Activated CD4-positive, alpha-beta T cell treated with anti-CD3 and anti-CD28 coated beads, Interleukin-2, amount 10 ng/mL, durations not matched to agents 7 days and 5 days (primary cell): ENCODE results near the gene VGLL3. TPM values are rescaled to one million over a fixed set of nuclear protein-coding genes. Genes with fewer than 3 reads are reported as not detected.

ENCODE experiments used
- CTCF ChIA-PET: fragments of 350-600 bp; sonication (Branson Sonifier 250); formaldehyde crosslinking; loops from one replicate; lab custom pipeline; 2021; ENCODE audit warnings: antibody characterized with exemption; lab: Charles Lee
- POLR2A ChIA-PET: fragments of 350-600 bp; sonication (Branson Sonifier 250); formaldehyde crosslinking; loops from one replicate; lab custom pipeline; 2021; ENCODE audit warnings: antibody characterized with exemption; lab: Charles Lee
- DNase-seq: peaks from one replicate; pipeline ENCODE4 v3.0.0-alpha.2; 2020
- H3K27ac Mint-ChIP-seq: one replicate; pipeline ENCODE4 v1.8.0; 2021; ENCODE audit warnings: mild to moderate bottlenecking, moderate library complexity, mixed read lengths
- H3K27me3 Mint-ChIP-seq: one replicate; pipeline ENCODE4 v1.8.0; 2021; ENCODE audit warnings: mixed read lengths
- H3K36me3 Mint-ChIP-seq: one replicate; pipeline ENCODE4 v1.8.0; 2021; ENCODE audit warnings: low read depth, mixed read lengths
- H3K4me1 Mint-ChIP-seq: one replicate; pipeline ENCODE4 v1.8.0; 2021; ENCODE audit warnings: mixed read lengths
- H3K4me3 Mint-ChIP-seq: one replicate; pipeline ENCODE4 v1.8.0; 2021; ENCODE audit warnings: mild to moderate bottlenecking, moderate library complexity, mixed read lengths
- H3K9me3 Mint-ChIP-seq: one replicate; pipeline ENCODE4 v1.8.0; 2021; ENCODE audit warnings: mixed read lengths
- total RNA-seq, 2 experiments: library from RNA; stranded (reverse); gene quantifications; one replicate each; pipeline ENCODE4 v1.2.3, GENCODE V29; 2021

The VGLL3 gene
- total RNA-seq, 2 experiments from 2014 or later = not detected

DNA sequence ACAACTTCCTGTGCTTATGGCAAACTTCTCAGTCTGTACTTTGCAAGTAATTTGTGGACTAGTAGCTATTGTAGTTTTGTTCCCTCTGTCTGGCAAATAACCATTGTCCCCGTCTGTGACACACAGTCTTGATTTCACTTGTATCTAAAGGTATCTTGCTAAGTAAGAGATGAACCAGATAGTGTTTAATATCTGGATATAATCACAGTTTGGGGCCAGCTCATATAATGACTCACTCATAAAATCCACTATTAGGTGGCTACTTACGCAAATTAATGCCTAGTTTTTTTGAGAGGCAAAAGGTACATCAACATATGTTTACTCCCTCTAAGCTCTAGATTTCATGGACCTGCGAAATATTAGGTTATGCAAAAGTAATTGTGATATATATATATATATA lies 30.4 kb downstream of the VGLL3 start:
- DNase-seq = no peak
- Mint-ChIP-seq H3K4me1 (no peaks in the 10 kb centered on the region), H3K9me3 (no peaks in the 10 kb centered on the region), H3K27ac (no peak overlapping the region), H3K4me3 (no peak overlapping the region), H3K27me3 (no peaks in the 10 kb centered on the region), H3K36me3 (no peaks in the 10 kb centered on the region)
- ChIA-PET CTCF (no interaction called here), POLR2A (no interaction called here)

- no peaks in the 10 kb centered on the region for H3K36me3 Mint-ChIP-seq
- H3K9me3 Mint-ChIP-seq = no peaks in the 10 kb centered on the region
- no peaks in the 10 kb centered on the region for H3K4me1 Mint-ChIP-seq
- no peak overlapping the region for H3K27ac Mint-ChIP-seq
- H3K4me3 Mint-ChIP-seq = no peak overlapping the region
- no peaks in the 10 kb centered on the region for H3K27me3 Mint-ChIP-seq
- DNase-seq = no peak
- CTCF ChIA-PET = no interaction called here
- POLR2A ChIA-PET = no interaction called here
Measured at GRCh38 chr3:86958534-86958933, 32.4 kb downstream of the VGLL3 start.

- H3K36me3 Mint-ChIP-seq = no peaks in the 10 kb centered on the region
- H3K4me1 Mint-ChIP-seq = no peaks in the 10 kb centered on the region
- POLR2A ChIA-PET = no interaction called here
- H3K4me3 Mint-ChIP-seq = no peak overlapping the region
- DNase-seq = no peak
- H3K9me3 Mint-ChIP-seq = no peaks in the 10 kb centered on the region
- H3K27ac Mint-ChIP-seq = no peak overlapping the region
- no peaks in the 10 kb centered on the region for H3K27me3 Mint-ChIP-seq
- CTCF ChIA-PET = no interaction called here
Measured at GRCh38 chr3:86954747-86955146, 36.2 kb downstream of the VGLL3 start.

DNA sequence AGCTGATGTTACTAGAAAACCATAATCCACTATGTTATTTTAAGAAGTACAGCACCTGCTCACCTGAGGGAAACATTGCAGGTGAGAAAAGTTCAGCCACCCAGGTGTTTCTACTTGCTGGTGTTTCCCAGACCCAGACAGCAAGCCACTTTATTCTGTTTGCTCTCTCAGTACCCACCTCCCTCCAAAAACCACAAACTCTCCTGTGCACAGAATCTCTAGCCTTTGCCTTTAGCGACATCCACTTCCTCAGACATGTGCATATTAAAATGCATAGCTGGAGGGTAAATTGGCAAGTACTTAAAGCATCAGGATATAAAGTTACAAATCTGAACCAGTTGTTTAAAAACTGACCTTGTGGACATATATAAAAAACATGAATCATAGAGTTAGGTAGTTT lies 36.7 kb downstream of the VGLL3 start:
- Mint-ChIP-seq H3K4me1 (no peaks in the 10 kb centered on the region), H3K27ac (no peak overlapping the region)
- POLR2A ChIA-PET = no interaction called here

DNA sequence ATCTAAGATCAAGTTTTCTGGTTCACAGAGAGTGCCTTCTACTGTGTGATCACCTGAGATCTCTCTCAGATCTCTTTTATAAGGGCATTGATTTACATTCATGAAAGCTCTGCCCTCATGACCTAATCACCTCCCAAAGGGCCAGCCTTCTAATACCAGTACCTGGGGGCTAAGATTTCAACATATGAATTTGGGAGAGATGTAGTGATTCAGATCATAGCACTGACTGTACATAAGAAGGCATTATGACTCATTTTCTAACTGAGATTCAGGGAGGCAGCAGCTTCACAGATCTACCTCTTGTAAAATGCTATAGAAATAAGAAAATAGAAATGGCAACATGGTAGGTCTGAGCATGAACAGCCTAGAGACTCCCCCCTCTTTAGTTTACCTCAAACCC lies 39.6 kb downstream of the VGLL3 start:
- H3K4me3 Mint-ChIP-seq = no peak overlapping the region
- DNase-seq = no peak

More for the DNA sequence above, 36.7 kb downstream of the VGLL3 start:
- no peak overlapping the region for H3K4me3 Mint-ChIP-seq
- H3K27me3 Mint-ChIP-seq = no peaks in the 10 kb centered on the region
- no peaks in the 10 kb centered on the region for H3K36me3 Mint-ChIP-seq
- no peak for DNase-seq
- no peaks in the 10 kb centered on the region for H3K9me3 Mint-ChIP-seq
- CTCF ChIA-PET = interaction anchor here (0.7 kb wide), 1 partner anchor 195 kb away, joined by 3 read pairs; no protein-coding TSS in a partner anchor

GRCh38 chr3:86950717-86951116 lies 40.2 kb downstream of the VGLL3 start:
- DNase-seq = no peak
- H3K4me3 Mint-ChIP-seq = no peak overlapping the region

More for the DNA sequence above, 39.6 kb downstream of the VGLL3 start:
- H3K27ac Mint-ChIP-seq = no peak overlapping the region
- H3K27me3 Mint-ChIP-seq = no peaks in the 10 kb centered on the region
- no peaks in the 10 kb centered on the region for H3K4me1 Mint-ChIP-seq
- POLR2A ChIA-PET = no interaction called here
- H3K36me3 Mint-ChIP-seq = no peaks in the 10 kb centered on the region
- H3K9me3 Mint-ChIP-seq = no peaks in the 10 kb centered on the region
- CTCF ChIA-PET = no interaction called here

GRCh38 chr3:86949850-86950249 lies 41.1 kb downstream of the VGLL3 start:
- H3K4me3 Mint-ChIP-seq = no peak overlapping the region
- H3K36me3 Mint-ChIP-seq = no peaks in the 10 kb centered on the region
- CTCF ChIA-PET = no interaction called here
- H3K27ac Mint-ChIP-seq = no peak overlapping the region
- POLR2A ChIA-PET = no interaction called here
- H3K4me1 Mint-ChIP-seq = no peaks in the 10 kb centered on the region
- no peaks in the 10 kb centered on the region for H3K9me3 Mint-ChIP-seq
- H3K27me3 Mint-ChIP-seq = no peaks in the 10 kb centered on the region
- DNase-seq = no peak

More at GRCh38 chr3:86950717-86951116, 40.2 kb downstream of the VGLL3 start:
- ChIA-PET CTCF (no interaction called here), POLR2A (no interaction called here)
- Mint-ChIP-seq H3K9me3 (no peaks in the 10 kb centered on the region), H3K27ac (no peak overlapping the region), H3K36me3 (no peaks in the 10 kb centered on the region), H3K27me3 (no peaks in the 10 kb centered on the region), H3K4me1 (no peaks in the 10 kb centered on the region)

DNA sequence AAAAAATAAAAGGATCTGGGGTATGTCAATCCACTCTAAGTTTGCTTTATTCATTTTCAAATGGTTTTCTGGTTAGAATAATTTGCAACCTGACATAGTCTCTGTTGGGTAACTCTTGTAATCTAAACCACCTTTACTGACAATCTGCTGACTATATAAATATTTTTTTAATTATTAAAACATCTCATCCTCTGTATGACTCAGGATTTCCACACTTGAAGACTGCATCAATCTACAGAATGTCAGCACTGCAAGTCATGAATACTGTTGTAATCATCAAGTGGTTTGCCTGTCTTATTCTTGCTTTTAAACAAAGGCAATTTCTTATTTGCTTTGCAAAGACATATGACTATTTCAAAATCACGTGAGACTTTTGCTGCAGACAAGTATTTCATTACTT lies 42.1 kb downstream of the VGLL3 start:
- Mint-ChIP-seq H3K27ac (no peak overlapping the region), H3K4me3 (no peak overlapping the region), H3K27me3 (no peaks in the 10 kb centered on the region), H3K4me1 (no peaks in the 10 kb centered on the region), H3K9me3 (no peaks in the 10 kb centered on the region), H3K36me3 (no peaks in the 10 kb centered on the region)
- no peak for DNase-seq
- ChIA-PET POLR2A (no interaction called here), CTCF (no interaction called here)

GRCh38 chr3:86942206-86942605 lies 48.7 kb downstream of the VGLL3 start:
- H3K4me1 Mint-ChIP-seq = no peaks in the 10 kb centered on the region
- no peak for DNase-seq
- H3K27ac Mint-ChIP-seq = no peak overlapping the region
- CTCF ChIA-PET = no interaction called here
- H3K27me3 Mint-ChIP-seq = no peaks in the 10 kb centered on the region
- no peak overlapping the region for H3K4me3 Mint-ChIP-seq
- no peaks in the 10 kb centered on the region for H3K36me3 Mint-ChIP-seq
- H3K9me3 Mint-ChIP-seq = no peaks in the 10 kb centered on the region
- POLR2A ChIA-PET = no interaction called here

DNA sequence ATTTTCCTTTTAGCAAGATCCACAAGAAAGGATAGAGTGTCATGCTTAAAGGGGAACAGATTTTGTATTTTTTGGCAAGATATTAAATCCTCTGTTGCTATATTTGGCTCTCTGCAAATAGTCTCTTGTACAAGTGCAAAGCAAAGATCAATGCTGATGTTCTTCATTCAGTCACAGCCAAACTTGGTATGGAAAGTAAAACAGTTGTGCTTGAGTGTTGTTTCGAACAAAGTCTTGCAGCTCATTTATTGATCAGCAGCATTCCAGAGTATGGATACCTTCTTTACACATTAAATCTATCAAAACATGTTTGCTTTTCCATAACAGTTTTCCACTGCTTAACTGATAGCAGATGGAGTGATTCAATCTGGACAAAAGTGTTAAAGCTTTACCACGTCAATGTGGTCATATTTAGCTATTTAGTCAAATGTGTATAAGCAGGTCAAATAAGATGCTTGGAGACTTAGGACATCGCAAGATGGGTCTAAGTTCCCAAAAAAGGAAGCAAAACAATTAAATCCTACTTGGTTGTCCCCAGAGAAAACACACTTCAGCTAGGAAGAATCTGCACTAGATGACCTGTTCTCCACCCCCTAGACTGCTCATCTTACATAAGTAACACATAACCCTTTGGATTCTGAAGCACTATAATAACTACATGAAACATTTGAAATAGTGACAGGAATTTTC lies 52.4 kb downstream of the VGLL3 start:
- H3K27ac Mint-ChIP-seq = no peak overlapping the region
- CTCF ChIA-PET = interaction anchor here (1.4 kb wide), 1 partner anchor 53 kb away, joined by 3 read pairs; no protein-coding TSS in a partner anchor
- H3K9me3 Mint-ChIP-seq = no peaks in the 10 kb centered on the region

GRCh38 chr3:86937306-86937791 lies 53.6 kb downstream of the VGLL3 start:
- CTCF ChIA-PET = interaction anchor here (1.4 kb wide), 1 partner anchor 51 kb away, joined by 3 read pairs; no protein-coding TSS in a partner anchor
- DNase-seq = no peak
- H3K27me3 Mint-ChIP-seq = no peaks in the 10 kb centered on the region
- H3K27ac Mint-ChIP-seq = no peak overlapping the region
- H3K9me3 Mint-ChIP-seq = no peaks in the 10 kb centered on the region
- H3K4me1 Mint-ChIP-seq = no peaks in the 10 kb centered on the region
- no peak overlapping the region for H3K4me3 Mint-ChIP-seq
- POLR2A ChIA-PET = no interaction called here
- H3K36me3 Mint-ChIP-seq = no peaks in the 10 kb centered on the region

More for the DNA sequence above, 52.4 kb downstream of the VGLL3 start:
- H3K27me3 Mint-ChIP-seq = no peaks in the 10 kb centered on the region
- H3K4me3 Mint-ChIP-seq = no peak overlapping the region
- no peak for DNase-seq
- no peaks in the 10 kb centered on the region for H3K4me1 Mint-ChIP-seq
- POLR2A ChIA-PET = no interaction called here
- H3K36me3 Mint-ChIP-seq = no peaks in the 10 kb centered on the region

- CTCF ChIA-PET = no interaction called here
Measured at GRCh38 chr3:86934851-86935250, 56.1 kb downstream of the VGLL3 start.

GRCh38 chr3:86930831-86931230 lies 60.1 kb downstream of the VGLL3 start:
- ChIA-PET CTCF (no interaction called here), POLR2A (no interaction called here)
- Mint-ChIP-seq H3K4me3 (no peak overlapping the region), H3K36me3 (no peaks in the 10 kb centered on the region), H3K9me3 (no peaks in the 10 kb centered on the region), H3K27me3 (no peaks in the 10 kb centered on the region), H3K27ac (no peak overlapping the region), H3K4me1 (no peaks in the 10 kb centered on the region)
- DNase-seq = no peak

More at GRCh38 chr3:86934851-86935250, 56.1 kb downstream of the VGLL3 start:
- Mint-ChIP-seq H3K27ac (no peak overlapping the region), H3K36me3 (no peaks in the 10 kb centered on the region), H3K9me3 (no peaks in the 10 kb centered on the region), H3K4me3 (no peak overlapping the region), H3K4me1 (no peaks in the 10 kb centered on the region), H3K27me3 (no peaks in the 10 kb centered on the region)
- no peak for DNase-seq
- POLR2A ChIA-PET = no interaction called here

GRCh38 chr3:86930181-86930580 lies 60.8 kb downstream of the VGLL3 start:
- H3K9me3 Mint-ChIP-seq = no peaks in the 10 kb centered on the region
- no peaks in the 10 kb centered on the region for H3K27me3 Mint-ChIP-seq
- DNase-seq = no peak
- CTCF ChIA-PET = no interaction called here
- POLR2A ChIA-PET = no interaction called here
- H3K27ac Mint-ChIP-seq = no peak overlapping the region
- no peaks in the 10 kb centered on the region for H3K4me1 Mint-ChIP-seq
- H3K36me3 Mint-ChIP-seq = no peaks in the 10 kb centered on the region
- no peak overlapping the region for H3K4me3 Mint-ChIP-seq
